ENCODE data around the gene NACC1. TPM values are rescaled to one million over a fixed set of nuclear protein-coding genes. Genes with fewer than 3 reads are reported as not detected.

The NACC1 gene
- total RNA-seq, 4 donors from 2014 or later, result 13.4 to 47.6 (median 35.3) TPM

- H3K27ac ChIP-seq, result no peak overlapping the region
- H3K4me1 ChIP-seq, result peaks cover 6% of the 10 kb centered on the region
- DNase-seq (ENCODE audit: low spot score in 2 of 2), result no peak
- H3K27me3 ChIP-seq, result no peaks in the 10 kb centered on the region
- no peak overlapping the region for H3K4me3 ChIP-seq
- TF ChIP-seq POLR2AphosphoS5 (IDR thresholded peaks at IDR 0.05) (no peak), EP300 (IDR thresholded peaks at IDR 0.05) (no peak), POLR2A (IDR thresholded peaks at IDR 0.05) (no peak), CTCF (IDR thresholded peaks at IDR 0.05) (no peak)
- H3K9me3 ChIP-seq, result no peaks in the 10 kb centered on the region
- H3K36me3 ChIP-seq, result peaks cover 38% of the 10 kb centered on the region
- 68% methylated on average over 12 of the region's 12 CpGs for WGBS
Observed at GRCh38 chr19:13133241-13133870, 15.3 kb downstream of the NACC1 start.

- TF ChIP-seq EP300 (IDR thresholded peaks at IDR 0.05) (no peak), POLR2AphosphoS5 (IDR thresholded peaks at IDR 0.05) (no peak), POLR2A (IDR thresholded peaks at IDR 0.05) (no peak), CTCF (IDR thresholded peaks at IDR 0.05) (no peak)
- Histone ChIP-seq H3K27ac (no peak overlapping the region), H3K4me1 (peaks cover 6% of the 10 kb centered on the region), H3K36me3 (peaks cover 46% of the 10 kb centered on the region), H3K4me3 (no peak overlapping the region), H3K9me3 (no peaks in the 10 kb centered on the region), H3K27me3 (no peaks in the 10 kb centered on the region)
- 95% methylated on average over 3 of the region's 3 CpGs for WGBS
- no peak for DNase-seq (ENCODE audit: low spot score in 2 of 2)
Observed at GRCh38 chr19:13134626-13135025, 16.6 kb downstream of the NACC1 start.

- Histone ChIP-seq H3K36me3 (peaks cover 50% of the 10 kb centered on the region), H3K4me3 (no peak overlapping the region), H3K4me1 (peaks cover 6% of the 10 kb centered on the region), H3K27me3 (no peaks in the 10 kb centered on the region), H3K9me3 (no peaks in the 10 kb centered on the region), H3K27ac (no peak overlapping the region)
- no peak for DNase-seq (ENCODE audit: low spot score in 2 of 2)
- WGBS, result 94% methylated on average over 18 of the region's 60 CpGs
- no peak for TF ChIP-seq CTCF (IDR thresholded peaks at IDR 0.05)
Observed at GRCh38 chr19:13135068-13136062, 17.3 kb downstream of the NACC1 start.

- no peak overlapping the region for H3K4me3 ChIP-seq
- no peak for DNase-seq (ENCODE audit: low spot score in 2 of 2)
- no peaks in the 10 kb centered on the region for H3K27me3 ChIP-seq
- H3K9me3 ChIP-seq, result no peaks in the 10 kb centered on the region
- peaks cover 54% of the 10 kb centered on the region for H3K36me3 ChIP-seq
- TF ChIP-seq CTCF (IDR thresholded peaks at IDR 0.05) (no peak), POLR2A (IDR thresholded peaks at IDR 0.05) (no peak), POLR2AphosphoS5 (IDR thresholded peaks at IDR 0.05) (no peak), EP300 (IDR thresholded peaks at IDR 0.05) (no peak)
- WGBS, result 91% methylated on average over 23 of the region's 28 CpGs
- no peaks in the 10 kb centered on the region for H3K4me1 ChIP-seq
- H3K27ac ChIP-seq, result no peak overlapping the region
Observed at GRCh38 chr19:13137290-13137794, 19.3 kb downstream of the NACC1 start.
